HL-60 (cell line): Measurements from ENCODE around the gene AK8.

Experiments used
- CTCF ChIP-seq: IDR thresholded peaks from one replicate; pipeline ENCODE4 v1.5.1; 2011; ENCODE audit warnings: low read length, control low read depth, inconsistent platforms; ENCODE audit not compliant: insufficient read depth
- GABPA ChIP-seq: IDR thresholded peaks from 2 replicates; pipeline ENCODE4 v1.6.1; 2012; ENCODE audit warnings: low read depth
- POLR2AphosphoS5 ChIP-seq: IDR thresholded peaks from 2 replicates; pipeline ENCODE4 v1.6.1; 2012; ENCODE audit warnings: low read depth

GRCh38 chr9:132716007-132716406, 162.1 kb downstream of the AK8 start:
- TF ChIP-seq CTCF: no peak
- TF ChIP-seq POLR2AphosphoS5: no peak
- TF ChIP-seq GABPA: no peak
